Panc1 (cell line): ENCODE measurements around the gene SDK2.

Source experiments
- CTCF ChIP-seq: fragments of 450-650 bp; IDR thresholded peaks from 2 replicates; pipeline ENCODE4 v1.5.1; 2017; ENCODE audit warnings: mild to moderate bottlenecking
- REST ChIP-seq, 2 experiments: IDR thresholded peaks; 2 replicates each; pipeline ENCODE4 v1.6.1; 2011 to 2012; ENCODE audit warnings: low read depth in 2 of 2, control low read depth in 1 of 2, low read length in 1 of 2, mild to moderate bottlenecking in 1 of 2, moderate library complexity in 1 of 2; ENCODE audit not compliant: insufficient read depth in 1 of 2

- TF ChIP-seq REST (IDR thresholded peaks at IDR 0.05; ENCODE audit: insufficient read depth in 1 of 2, low read depth in 2 of 2, low read length in 1 of 2), result no peak
- TF ChIP-seq CTCF, result no peak
These were observed 256.3 kb downstream of the SDK2 start for GRCh38 chr17:73387746-73388577.
